ENCODE results near the gene PRKCD.

Gene PRKCD

DNA sequence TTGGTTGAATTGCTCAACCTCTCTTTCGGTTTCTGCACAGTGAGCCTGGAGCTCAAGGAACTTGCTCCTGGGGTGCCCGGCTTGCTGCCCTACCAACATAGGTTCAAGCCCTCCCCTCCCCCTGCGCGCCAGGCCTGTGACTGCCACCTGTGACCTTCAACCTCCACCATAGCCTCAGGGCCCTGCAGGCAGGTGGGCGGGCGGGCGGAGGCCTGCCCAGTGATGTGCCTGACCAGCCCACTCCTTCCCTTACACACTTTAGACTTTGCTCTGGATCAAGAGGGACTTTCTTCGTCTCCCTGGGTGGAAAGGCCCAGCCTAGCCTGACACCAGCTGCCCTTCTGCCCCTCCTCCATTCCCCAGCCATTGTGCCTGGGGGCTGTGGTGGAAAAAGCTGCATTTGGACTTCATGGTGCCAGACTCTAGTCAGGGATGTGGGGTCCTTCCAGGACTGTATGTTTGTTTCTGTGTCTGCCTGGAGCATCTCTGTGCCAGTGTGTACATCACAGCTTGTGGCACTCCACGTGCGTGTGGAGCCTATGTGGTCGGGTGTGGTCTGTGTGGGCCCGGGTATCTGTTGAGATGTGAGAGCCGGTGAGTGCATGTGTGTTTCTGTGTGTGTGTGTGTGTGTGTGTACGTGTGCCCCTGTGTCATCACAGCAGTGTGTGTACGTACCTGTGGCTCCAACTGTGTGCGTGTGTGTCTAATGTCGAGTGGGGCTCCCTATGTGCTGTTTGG is 9.5 kb downstream of the PRKCD start:
- no peak for DNase-seq (ENCODE audit: low read depth)

DNA sequence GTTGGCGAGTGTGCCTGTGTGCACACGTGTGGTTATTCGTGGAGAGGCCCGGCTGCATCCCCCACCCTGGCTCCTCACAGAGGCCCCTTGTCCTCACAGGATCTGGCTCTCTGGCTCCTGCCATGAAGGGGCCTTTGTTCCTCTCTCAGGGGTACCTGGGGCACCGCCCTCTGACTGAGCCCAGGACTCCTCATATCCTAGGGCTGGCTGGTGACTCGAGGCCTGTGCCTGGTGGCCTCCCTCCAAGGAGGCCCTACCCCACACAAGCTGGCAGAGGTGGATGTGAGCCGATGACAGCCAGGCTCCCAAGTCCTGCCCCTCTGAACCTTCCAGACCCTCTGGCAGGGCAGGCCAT is 10.0 kb downstream of the PRKCD start:
- DNase-seq (ENCODE audit: low read depth): no peak

DNA sequence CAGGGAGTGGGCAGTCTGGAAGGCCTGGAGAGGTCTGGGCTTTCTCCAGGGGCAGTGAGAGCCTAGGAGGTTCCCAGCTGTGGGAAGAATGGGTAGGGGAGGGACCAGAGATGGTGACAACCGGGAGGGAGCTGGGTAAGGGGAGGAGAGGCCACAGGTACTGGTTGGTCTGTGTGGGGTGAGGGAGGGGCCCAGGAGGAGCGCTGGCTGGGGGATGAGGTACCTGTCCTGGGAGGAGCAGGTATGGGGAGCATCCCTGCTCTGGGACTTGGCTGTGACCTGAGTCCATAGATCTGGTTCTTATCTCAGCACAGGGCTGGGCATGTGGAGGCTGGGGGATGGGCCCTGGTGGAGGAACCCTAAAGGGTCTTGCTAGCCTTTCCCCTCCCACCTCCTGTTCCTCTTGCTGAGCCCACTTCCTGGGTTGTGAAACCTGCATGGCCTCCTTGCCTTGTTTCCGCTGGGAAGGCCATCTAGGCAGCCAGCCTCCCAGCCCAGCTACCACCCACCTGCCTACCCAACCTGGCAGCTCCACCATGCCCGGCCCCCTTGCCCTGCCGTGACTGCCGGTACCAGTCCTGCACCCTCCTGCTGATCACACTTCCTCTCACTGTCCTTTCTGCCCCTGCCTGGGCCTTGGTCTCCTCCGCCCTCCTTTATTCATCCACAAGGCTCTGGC is 11.0 kb downstream of the PRKCD start:
- DNase-seq (ENCODE audit: low read depth): no peak

DNA sequence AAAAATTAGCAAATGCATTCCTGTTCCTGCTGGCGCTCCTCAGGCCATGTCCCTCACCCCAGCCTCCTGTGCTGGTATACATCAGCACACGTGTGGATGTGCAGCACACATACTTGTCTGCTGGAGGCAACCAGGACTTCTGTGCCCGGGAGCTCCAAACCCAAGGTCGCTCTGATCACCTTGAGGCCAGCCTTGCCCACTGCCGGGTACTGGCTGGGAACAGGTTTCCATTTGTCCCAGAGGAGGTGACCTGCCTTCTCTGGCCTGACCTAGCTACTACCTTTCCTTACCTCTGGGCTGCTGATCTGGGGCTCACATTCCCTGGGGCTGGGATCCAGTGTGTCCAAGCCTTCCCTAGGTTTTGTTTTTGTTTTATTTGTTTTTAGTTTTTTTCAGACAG is 12.1 kb downstream of the PRKCD start:
- DNase-seq (ENCODE audit: low read depth): no peak

DNA sequence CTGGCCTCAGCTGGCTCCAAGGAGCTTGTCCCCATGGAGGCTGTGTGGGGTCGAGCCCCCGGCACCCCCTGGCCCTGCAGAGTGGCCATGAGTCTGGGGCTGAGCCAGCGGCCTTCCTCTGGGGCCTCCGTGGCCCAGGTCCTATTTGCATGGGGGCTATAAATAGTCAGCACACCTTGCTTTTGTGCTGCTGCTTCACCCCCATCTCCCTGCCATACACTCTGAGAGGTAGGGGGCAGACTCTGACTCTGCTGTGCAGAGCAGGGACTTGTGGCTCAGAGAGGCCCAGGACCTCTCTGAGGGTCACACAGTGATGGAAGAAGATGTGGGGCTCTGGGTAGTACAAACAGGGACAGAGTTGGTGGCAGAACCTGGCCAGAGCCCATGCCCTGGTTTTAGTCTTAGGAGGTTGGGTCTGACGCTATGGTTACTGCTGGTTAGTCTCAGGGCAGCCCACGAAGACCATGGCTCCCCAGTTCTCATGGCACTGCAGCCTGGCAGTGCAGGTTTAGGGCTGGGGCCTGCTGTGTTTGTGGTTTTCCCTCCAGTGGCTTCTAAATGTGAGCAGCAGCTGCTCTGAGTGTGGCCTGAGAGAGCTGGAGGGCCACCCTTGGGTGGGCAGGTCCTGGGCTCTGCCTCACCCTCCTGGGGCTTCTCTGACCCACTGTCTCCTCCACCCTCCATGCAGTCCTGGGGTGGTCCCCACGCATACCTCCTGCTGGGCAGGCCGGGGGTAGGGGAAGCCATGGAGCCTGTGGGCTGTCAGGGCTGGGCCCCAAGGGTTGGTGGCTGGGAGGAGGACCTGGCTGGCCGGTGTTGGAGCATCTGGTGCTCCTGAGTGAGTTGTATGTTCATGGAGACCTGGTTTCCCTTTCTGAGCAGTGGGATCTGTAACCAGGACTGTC is 13.6 kb downstream of the PRKCD start:
- DNase-seq (ENCODE audit: low read depth): no peak

DNA sequence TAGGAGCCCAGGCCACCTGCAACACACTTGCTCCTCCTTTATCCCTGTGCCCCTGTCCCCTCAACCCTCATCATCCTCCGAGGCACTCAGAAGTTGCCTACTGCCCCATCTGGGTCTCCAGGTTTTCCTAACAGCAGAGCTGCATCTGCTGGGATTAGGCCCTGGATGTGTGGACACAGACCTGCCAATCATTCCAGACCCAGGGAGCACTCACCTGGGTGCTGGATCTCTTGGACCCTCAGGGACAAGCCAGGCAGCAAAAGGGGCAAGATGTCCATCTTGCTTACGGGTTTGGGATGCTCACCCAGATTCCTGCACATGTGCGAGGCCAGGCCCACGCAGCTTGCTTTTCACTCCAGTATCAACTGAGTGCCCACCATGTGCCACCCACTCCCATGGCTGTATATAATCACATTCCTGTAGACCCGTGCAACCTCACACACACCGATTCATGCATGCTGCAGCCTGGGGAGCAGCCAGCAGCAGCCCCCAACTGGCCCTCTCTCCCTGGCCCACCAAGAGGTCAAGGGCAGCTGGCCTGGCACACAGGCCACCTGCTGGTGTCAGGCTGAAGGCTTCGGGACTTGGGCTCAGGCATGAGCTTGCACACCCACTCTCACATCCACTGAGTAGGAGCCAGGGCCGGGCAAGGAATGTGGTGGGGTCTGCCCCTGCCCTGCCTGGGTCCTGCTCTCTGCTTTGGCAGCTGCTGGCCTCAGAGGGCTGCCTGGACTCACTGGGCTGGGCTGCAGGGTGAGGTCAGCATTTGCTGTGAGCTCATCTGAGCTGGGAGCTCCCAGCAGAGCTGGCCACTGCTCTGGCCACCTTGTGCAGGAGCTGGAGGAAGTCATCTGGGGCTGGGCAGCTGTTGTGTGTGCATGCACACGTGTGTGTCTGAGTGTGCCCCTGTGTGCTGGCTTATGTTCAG is 14.9 kb downstream of the PRKCD start:
- no peak for DNase-seq (ENCODE audit: low read depth)

DNA sequence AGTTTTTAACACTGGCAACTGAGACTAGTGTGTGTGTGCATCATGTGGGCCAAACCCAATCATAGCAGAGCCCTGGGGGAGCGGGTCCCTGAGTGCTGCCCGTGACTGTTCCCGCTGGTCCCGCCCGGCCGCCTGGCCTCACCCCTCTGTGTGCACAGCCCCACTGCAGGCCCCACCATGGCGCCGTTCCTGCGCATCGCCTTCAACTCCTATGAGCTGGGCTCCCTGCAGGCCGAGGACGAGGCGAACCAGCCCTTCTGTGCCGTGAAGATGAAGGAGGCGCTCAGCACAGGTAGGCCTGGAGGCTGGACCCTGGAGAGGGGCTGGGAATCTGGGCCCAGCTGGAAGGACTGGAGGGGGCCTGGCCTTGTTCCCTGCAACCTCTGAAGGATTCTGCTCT is 17.2 kb downstream of the PRKCD start:
- DNase-seq (ENCODE audit: low read depth): no peak

DNA sequence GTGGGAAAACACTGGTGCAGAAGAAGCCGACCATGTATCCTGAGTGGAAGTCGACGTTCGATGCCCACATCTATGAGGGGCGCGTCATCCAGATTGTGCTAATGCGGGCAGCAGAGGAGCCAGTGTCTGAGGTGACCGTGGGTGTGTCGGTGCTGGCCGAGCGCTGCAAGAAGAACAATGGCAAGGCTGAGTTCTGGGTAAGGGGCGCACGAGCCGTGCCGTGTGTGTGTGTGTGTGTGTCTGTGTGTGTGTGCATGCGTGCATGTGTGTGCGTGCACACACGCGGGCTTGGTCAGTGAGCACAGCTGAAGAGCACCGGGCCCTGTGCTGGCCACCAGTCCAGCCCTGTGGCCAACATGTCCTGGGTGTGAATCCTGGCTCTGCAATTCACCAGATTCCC is 18.6 kb downstream of the PRKCD start:
- no peak for DNase-seq (ENCODE audit: low read depth)

DNA sequence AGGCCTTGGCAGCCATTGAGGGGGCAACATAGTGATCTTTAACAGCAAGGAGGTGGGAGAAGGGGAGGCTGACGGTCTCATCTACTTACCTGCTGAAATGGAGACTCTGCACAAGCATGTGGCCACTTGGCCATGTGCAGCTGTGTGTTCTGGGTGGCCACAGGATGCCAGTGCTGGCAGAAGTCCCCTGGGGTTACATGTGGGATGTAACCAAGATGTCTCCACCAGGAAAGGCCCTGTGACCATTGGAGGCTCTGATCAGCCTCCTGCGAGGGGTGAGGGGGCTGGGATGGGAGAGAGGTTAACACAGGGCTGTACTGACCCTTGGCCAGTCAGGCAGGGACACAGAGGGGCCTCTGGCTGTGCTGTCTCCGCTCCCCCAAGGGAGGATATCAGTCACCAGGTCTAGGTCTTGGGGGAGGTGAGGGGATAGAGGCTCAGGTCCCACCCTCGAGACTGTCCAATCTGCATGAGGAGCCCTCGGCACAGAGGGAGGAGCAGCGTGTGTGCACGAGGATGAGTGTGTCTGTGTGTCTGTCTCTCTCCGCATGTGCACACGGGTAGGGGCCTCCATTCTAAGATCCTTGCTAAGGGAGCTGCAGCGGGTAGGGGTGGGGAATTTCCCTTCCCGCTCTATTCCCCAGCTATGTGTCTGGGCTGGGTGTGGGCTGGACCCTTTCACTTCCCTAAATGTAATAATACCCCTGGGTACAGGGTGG is 19.5 kb downstream of the PRKCD start:
- no peak for DNase-seq (ENCODE audit: low read depth)

DNA sequence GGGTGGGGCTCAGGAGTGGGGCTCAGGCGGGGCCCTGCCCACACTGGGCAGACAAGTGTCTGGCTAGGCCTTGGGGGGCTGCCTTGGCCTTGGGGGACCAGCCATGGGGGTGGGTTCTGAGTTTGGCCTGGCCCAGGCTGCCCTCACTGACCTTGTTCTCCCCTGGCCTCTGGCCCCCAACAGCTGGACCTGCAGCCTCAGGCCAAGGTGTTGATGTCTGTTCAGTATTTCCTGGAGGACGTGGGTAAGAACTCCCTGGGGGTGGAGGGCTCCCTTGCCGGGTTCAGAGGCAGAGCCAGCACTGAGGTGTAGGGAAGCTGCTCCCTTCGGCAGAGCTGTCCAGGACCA is 20.0 kb downstream of the PRKCD start:
- no peak for DNase-seq (ENCODE audit: low read depth)

DNA sequence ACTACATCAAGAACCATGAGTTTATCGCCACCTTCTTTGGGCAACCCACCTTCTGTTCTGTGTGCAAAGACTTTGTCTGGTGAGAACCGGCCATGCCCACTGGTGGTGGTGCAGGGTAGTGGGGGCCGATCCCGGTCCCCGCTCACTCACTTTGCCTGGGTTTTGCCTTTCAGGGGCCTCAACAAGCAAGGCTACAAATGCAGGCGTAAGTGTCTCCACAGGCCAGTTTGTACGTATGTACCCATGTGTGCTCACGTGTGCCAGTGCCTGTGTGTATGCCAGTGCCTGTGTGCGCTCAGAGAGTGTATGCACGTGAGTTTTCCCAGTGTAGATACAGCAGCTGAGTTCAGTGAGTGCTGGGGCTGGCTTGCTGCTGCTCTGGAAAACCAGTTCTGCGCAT is 20.5 kb downstream of the PRKCD start:
- DNase-seq (ENCODE audit: low read depth): no peak

DNA sequence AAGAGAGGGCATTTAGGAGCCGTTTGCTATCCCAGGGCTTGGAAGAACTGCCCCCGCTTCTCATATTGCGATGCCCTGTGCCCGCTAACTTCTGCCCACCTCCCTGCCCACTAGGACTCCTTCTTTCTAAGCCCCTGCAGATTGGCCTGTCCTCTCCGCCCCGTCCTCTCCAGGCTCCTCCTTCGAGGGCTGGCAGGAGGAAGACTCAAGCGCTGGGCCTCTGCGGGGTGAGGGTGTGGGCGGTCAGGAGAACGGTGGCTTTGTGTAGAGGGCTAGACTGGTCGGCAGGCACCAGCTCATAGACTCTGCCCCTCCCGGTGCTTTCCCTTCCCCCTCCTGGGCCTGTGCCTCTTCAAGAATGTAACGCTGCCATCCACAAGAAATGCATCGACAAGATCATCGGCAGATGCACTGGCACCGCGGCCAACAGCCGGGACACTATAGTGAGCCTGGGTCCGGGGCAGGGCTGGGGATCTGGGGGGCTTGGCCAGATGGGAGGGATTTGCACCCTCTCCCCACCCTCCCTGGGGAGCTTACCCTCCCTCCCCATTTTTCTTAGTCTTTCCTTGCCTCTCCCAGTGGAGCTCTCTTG is 21.9 kb downstream of the PRKCD start:
- DNase-seq (ENCODE audit: low read depth): no peak

DNA sequence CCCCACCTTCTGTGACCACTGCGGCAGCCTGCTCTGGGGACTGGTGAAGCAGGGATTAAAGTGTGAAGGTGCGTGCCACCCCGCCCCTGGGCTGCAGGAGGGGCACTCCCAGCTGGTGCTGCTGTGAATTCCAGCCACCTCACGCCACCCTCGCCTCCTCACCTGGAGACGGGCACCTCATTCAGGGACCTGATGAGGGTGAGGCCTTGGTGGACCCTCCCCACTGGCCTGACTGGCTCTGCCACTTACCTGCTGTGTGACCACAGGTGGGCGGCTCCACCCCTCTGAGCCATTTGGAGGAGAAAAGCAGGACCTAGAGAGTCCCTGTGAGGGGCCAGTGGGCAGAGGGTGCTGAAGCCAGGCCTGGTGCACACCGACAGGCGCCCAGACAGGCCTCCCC is 22.5 kb downstream of the PRKCD start:
- DNase-seq (ENCODE audit: low read depth): no peak

DNA sequence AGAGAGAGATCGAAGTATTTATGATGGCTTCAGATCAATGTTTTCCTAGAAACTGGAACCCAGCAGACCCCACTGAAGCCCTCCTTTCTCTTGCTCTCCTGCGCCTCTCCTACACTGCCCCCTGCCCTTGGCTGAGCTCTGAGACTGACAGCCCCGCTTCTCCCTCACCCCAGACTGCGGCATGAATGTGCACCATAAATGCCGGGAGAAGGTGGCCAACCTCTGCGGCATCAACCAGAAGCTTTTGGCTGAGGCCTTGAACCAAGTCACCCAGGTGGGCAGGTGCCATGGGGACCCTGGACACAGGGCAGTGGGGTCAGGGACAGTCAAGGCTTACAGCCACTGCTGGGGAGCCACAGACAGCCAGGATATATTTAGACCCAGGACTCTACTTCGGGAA is 23.7 kb downstream of the PRKCD start:
- no peak for DNase-seq (ENCODE audit: low read depth)

DNA sequence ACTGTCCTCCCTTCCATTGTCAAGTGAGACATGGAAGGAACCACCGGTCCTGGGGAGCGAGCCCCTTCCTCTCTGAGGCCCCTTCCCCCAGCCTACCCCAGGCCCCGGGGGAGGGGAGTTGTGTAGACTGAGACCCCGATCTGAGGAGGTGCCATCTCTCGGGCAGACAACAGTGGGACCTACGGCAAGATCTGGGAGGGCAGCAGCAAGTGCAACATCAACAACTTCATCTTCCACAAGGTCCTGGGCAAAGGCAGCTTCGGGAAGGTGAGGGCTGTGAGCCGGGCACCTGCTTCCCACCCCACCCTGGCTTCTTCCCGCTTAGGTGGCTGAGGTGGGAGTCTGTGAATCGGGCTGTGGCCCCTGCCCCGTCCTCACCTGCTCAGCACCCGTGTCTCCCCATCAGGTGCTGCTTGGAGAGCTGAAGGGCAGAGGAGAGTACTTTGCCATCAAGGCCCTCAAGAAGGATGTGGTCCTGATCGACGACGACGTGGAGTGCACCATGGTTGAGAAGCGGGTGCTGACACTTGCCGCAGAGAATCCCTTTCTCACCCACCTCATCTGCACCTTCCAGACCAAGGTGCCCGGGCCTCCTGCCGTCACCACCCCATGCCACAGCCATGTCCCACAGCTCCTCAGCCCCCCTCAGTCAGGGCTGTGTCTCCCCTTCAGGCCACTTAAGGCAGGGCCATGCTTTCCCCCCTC is 24.9 kb downstream of the PRKCD start:
- no peak for DNase-seq (ENCODE audit: low read depth)

DNA sequence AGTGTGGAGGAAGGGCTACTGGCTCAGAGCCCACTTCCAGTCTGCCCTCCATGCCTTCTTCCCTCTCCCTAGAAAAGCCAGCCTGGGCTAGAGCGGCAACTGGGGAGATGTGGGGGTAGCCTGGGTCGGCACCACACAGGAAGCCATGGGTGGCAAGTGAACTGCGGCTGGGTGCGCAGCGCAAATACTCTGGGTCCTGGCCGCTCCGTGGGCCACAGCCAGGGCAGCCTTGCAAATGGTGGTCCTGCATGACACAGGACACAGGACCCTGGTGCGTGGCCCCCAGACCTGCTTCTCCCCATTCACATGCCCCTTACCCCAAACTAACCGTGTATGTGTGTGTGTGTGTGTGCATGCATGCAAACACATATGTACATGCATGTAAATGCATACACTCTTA is 25.7 kb downstream of the PRKCD start:
- DNase-seq (ENCODE audit: low read depth): no peak

DNA sequence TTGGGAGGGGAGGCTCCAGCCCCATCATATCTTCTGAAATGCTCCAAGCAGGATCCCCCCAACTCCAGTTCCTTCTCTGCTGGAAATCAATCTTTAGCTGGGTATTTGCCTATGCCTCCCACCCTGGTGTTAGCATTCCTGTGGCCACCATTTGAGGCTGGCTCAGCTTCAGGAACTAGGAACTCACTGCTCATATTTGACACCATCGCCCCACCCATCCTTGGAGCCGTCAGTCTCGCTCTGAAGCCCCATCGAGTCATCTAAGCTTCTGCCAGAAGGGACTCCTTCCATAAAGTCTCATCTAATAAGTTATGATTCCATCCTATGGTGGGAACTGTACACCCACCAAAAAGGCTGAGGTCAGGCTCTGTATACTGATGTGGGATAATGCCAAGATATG is 26.4 kb downstream of the PRKCD start:
- DNase-seq (ENCODE audit: low read depth): no peak

DNA sequence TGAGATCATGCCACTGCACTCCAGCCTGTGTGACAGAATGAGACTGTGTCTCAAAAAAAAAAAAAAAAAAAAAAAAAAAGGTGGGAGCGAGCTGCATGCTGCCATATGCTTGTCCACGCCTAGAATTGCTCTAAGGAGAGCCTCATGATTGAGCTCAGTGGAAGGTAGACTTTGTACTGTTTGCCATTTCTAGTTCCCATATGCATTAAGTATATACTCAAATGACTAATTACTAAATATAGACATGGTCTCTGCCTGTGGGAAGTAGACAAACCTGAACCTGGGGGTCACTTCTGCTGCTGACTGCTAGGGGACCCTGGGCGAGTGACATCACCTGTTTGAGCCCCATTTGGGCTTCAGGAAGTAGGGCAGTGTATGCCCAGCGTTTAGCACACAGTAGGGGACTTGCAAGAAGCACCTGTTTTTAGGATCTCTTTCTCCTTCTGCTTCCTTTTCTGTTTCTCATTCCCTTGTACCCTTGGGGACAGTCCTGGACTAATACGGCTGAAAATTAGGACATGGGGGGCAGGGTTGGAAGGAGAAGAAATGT is 27.2 kb downstream of the PRKCD start:
- no peak for DNase-seq (ENCODE audit: low read depth)

DNA sequence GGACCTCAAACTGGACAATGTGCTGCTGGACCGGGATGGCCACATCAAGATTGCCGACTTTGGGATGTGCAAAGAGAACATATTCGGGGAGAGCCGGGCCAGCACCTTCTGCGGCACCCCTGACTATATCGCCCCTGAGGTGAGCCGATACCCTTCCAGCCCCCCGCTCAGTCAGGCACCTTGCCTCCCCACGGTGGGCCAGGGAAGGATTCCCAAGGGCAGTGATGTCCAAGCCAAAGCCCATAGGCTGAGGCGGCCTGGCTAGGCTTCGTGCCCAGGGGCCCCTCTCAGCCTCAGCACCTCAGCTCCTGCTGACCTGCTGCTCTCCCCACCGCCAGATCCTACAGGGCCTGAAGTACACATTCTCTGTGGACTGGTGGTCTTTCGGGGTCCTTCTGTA is 27.7 kb downstream of the PRKCD start:
- no peak for DNase-seq (ENCODE audit: low read depth)

DNA sequence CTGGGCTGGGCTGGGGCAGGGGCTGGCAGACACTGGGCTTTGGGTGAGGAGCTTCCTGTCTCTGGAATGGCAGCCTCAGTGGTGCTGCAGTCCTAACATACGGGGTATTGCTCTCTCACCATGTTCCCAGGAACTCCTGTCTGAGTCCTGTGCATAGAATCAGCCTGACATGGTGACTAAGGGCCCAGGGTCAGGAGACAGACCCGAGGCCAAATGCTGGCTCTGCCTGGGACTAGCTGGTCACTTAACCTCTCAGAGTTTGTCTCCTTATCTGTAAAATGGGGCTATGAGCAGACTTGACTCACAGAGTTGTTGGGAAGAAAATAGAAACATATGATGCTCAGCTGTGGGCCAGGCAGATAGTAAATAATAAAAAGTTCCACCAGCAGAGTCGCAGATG is 28.3 kb downstream of the PRKCD start:
- no peak for DNase-seq (ENCODE audit: low read depth)

All from activated T-cell treated with anti-CD3 and anti-CD28 coated beads for 48 hours (primary cell).